Measurements from ENCODE around the gene DHCR7. TPM values are rescaled to one million over a fixed set of nuclear protein-coding genes. Genes with fewer than 3 reads are reported as not detected.
"Not testable (repeated sequence)": the region's sequence is repeated elsewhere in the genome, so short reads cannot be mapped to it uniquely, and the experiment has no call there.

DHCR7 gene
- total RNA-seq, 1 donor from 2014 or later, result 100 TPM

- Mint-ChIP-seq H3K4me1 (ENCODE audit: low read depth) (no peaks in the 10 kb centered on the region), H3K27ac (no peak overlapping the region), H3K27me3 (ENCODE audit: insufficient read depth) (no peaks in the 10 kb centered on the region), H3K4me3 (no peak overlapping the region), H3K36me3 (ENCODE audit: low read depth) (no peaks in the 10 kb centered on the region), H3K9me3 (no peaks in the 10 kb centered on the region)
- intact Hi-C loops (cut with micrococcal nuclease), result no loop called here
- no peak for DNase-seq (ENCODE audit: low spot score)
These were observed 22.3 kb downstream of the DHCR7 start for GRCh38 chr11:71425860-71426259.

DNA sequence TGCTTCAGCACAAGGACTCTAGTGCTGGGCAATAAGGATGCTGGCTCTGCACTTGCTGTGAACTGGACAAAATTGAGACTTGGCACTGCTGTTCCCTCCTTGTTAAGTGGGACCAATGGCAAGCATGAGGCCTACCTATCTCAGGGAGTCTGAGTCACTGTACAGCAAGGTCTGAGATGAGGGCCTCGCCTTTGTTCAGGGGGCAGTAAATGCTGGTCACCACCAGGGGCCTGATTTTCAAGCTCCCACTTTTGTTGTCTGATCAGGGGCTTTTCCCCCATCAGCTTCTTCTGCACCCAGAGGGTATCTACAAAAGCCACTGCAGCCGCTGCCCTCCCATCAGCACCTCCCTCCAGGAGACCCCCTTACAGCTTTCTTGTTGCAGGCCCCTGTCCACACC, 22.8 kb downstream of the DHCR7 start:
- Mint-ChIP-seq H3K4me3 (no peak overlapping the region), H3K4me1 (ENCODE audit: low read depth) (no peaks in the 10 kb centered on the region), H3K27me3 (ENCODE audit: insufficient read depth) (no peaks in the 10 kb centered on the region), H3K36me3 (ENCODE audit: low read depth) (no peaks in the 10 kb centered on the region), H3K27ac (no peak overlapping the region), H3K9me3 (no peaks in the 10 kb centered on the region)
- DNase-seq (ENCODE audit: low spot score), result no peak
- intact Hi-C loops (cut with micrococcal nuclease), result no loop called here

GRCh38 chr11:71423181-71423790, 24.9 kb downstream of the DHCR7 start:
- Mint-ChIP-seq H3K27ac (no peak overlapping the region), H3K9me3 (no peaks in the 10 kb centered on the region), H3K36me3 (ENCODE audit: low read depth) (no peaks in the 10 kb centered on the region), H3K4me1 (ENCODE audit: low read depth) (no peaks in the 10 kb centered on the region), H3K4me3 (no peak overlapping the region), H3K27me3 (ENCODE audit: insufficient read depth) (no peaks in the 10 kb centered on the region)
- intact Hi-C loops (cut with micrococcal nuclease), result no loop called here
- DNase-seq (ENCODE audit: low spot score), result no peak

DNA sequence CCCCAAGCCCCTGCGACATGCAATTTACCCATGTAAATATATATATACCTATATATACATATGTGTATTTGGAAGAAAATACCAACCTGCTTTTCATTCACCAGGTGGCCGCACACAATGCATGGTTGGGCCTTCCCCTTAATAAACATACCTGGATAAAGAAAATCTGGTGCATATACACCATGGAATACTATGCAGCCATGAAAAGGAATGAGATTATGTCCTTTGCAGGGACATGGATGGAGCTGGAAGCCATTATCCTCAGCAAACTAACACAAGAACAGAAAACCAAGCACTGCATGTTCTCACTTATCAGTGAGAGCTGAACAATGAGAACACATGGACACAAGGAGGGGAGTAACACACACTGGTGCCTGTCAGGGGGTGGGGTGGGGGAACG, 25.9 kb downstream of the DHCR7 start:
- DNase-seq (ENCODE audit: low spot score); H3K36me3 Mint-ChIP-seq (ENCODE audit: low read depth); H3K4me3 Mint-ChIP-seq; H3K9me3 Mint-ChIP-seq; H3K4me1 Mint-ChIP-seq (ENCODE audit: low read depth); H3K27ac Mint-ChIP-seq; intact Hi-C loops (cut with micrococcal nuclease); H3K27me3 Mint-ChIP-seq (ENCODE audit: insufficient read depth): not testable (repeated sequence)

- H3K36me3 Mint-ChIP-seq (ENCODE audit: low read depth), result no peaks in the 10 kb centered on the region
- no peaks in the 10 kb centered on the region for H3K9me3 Mint-ChIP-seq
- no peaks in the 10 kb centered on the region for H3K4me1 Mint-ChIP-seq (ENCODE audit: low read depth)
- no peak overlapping the region for H3K27ac Mint-ChIP-seq
- no peaks in the 10 kb centered on the region for H3K27me3 Mint-ChIP-seq (ENCODE audit: insufficient read depth)
- DNase-seq (ENCODE audit: low spot score), result no peak
- H3K4me3 Mint-ChIP-seq, result no peak overlapping the region
- intact Hi-C loops (cut with micrococcal nuclease), result no loop called here
These were observed 26.7 kb downstream of the DHCR7 start for GRCh38 chr11:71421392-71421950.

GRCh38 chr11:71420455-71421241, 27.5 kb downstream of the DHCR7 start:
- Mint-ChIP-seq H3K27ac (no peak overlapping the region), H3K9me3 (no peaks in the 10 kb centered on the region), H3K4me1 (ENCODE audit: low read depth) (no peaks in the 10 kb centered on the region), H3K27me3 (ENCODE audit: insufficient read depth) (no peaks in the 10 kb centered on the region), H3K4me3 (no peak overlapping the region), H3K36me3 (ENCODE audit: low read depth) (no peaks in the 10 kb centered on the region)
- intact Hi-C loops (cut with micrococcal nuclease), result no loop called here
- DNase-seq (ENCODE audit: low spot score), result no peak

- DNase-seq (ENCODE audit: low spot score), result no peak
- H3K27me3 Mint-ChIP-seq (ENCODE audit: insufficient read depth), result no peaks in the 10 kb centered on the region
- intact Hi-C loops (cut with micrococcal nuclease), result no loop called here
- H3K4me3 Mint-ChIP-seq, result no peak overlapping the region
- no peak overlapping the region for H3K27ac Mint-ChIP-seq
- H3K4me1 Mint-ChIP-seq (ENCODE audit: low read depth), result no peaks in the 10 kb centered on the region
- H3K9me3 Mint-ChIP-seq, result no peaks in the 10 kb centered on the region
- no peaks in the 10 kb centered on the region for H3K36me3 Mint-ChIP-seq (ENCODE audit: low read depth)
These were observed 29.6 kb downstream of the DHCR7 start for GRCh38 chr11:71418643-71419042.

DNA sequence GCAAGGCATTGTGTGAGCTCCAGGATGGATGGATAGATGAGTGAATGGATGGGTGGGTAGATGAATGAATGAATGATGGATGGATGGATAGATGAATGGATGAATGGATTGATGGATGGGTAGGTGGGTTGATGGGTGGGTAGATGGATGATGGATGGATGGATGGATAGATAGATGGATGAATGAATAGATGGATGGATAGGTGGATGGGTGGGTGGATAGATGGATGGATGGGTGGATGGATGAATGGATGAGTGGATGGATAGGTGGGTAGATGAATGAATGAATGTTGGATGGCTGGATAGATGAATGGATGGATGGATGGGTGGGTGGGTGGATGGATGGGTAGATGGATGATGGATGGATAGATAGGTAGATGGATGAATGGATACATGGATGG, 33.5 kb downstream of the DHCR7 start:
- Mint-ChIP-seq H3K4me1 (ENCODE audit: low read depth) (no peaks in the 10 kb centered on the region), H3K4me3 (no peak overlapping the region), H3K27me3 (ENCODE audit: insufficient read depth) (no peaks in the 10 kb centered on the region), H3K27ac (no peak overlapping the region), H3K36me3 (ENCODE audit: low read depth) (no peaks in the 10 kb centered on the region), H3K9me3 (peaks cover 3% of the 10 kb centered on the region)
- no peak for DNase-seq (ENCODE audit: low spot score)
- intact Hi-C loops (cut with micrococcal nuclease), result no loop called here

- Mint-ChIP-seq H3K4me1 (ENCODE audit: low read depth) (no peaks in the 10 kb centered on the region), H3K27me3 (ENCODE audit: insufficient read depth) (no peaks in the 10 kb centered on the region), H3K36me3 (ENCODE audit: low read depth) (no peaks in the 10 kb centered on the region), H3K4me3 (no peak overlapping the region), H3K27ac (no peak overlapping the region), H3K9me3 (peaks cover 3% of the 10 kb centered on the region)
- DNase-seq (ENCODE audit: low spot score), result no peak
- intact Hi-C loops (cut with micrococcal nuclease), result no loop called here
These were observed 37.7 kb downstream of the DHCR7 start for GRCh38 chr11:71410363-71410966.

- intact Hi-C loops (cut with micrococcal nuclease), result no loop called here
- Mint-ChIP-seq H3K36me3 (ENCODE audit: low read depth) (no peaks in the 10 kb centered on the region), H3K4me3 (no peak overlapping the region), H3K27me3 (ENCODE audit: insufficient read depth) (no peaks in the 10 kb centered on the region), H3K4me1 (ENCODE audit: low read depth) (no peaks in the 10 kb centered on the region), H3K9me3 (peaks cover 3% of the 10 kb centered on the region), H3K27ac (no peak overlapping the region)
- no peak for DNase-seq (ENCODE audit: low spot score)
These were observed 39.4 kb downstream of the DHCR7 start for GRCh38 chr11:71408826-71409225.

DNA sequence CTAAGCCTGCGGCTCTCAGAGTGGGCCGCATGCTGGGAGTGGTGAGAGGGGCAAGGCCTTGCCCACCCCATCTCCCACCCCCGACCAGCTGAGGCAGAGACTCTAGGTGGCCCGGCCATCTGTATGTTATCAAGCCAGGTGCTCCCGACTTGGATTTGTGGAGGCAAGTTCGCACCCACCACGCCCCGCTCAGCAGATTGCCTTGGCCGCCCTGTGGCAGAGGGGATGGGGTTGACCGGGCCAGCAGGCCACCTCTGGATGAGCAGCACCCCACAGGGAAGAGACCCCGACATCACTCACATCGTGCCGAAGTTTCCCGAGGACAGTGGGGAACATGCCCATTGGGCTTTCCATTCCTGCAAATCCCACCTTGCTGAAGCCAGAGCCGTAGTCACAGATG, 40.8 kb downstream of the DHCR7 start:
- H3K36me3 Mint-ChIP-seq (ENCODE audit: low read depth), result no peaks in the 10 kb centered on the region
- DNase-seq (ENCODE audit: low spot score), result no peak
- H3K4me3 Mint-ChIP-seq, result no peak overlapping the region
- H3K27me3 Mint-ChIP-seq (ENCODE audit: insufficient read depth), result no peaks in the 10 kb centered on the region
- H3K27ac Mint-ChIP-seq, result no peak overlapping the region
- H3K4me1 Mint-ChIP-seq (ENCODE audit: low read depth), result no peaks in the 10 kb centered on the region
- peaks cover 3% of the 10 kb centered on the region for H3K9me3 Mint-ChIP-seq
- intact Hi-C loops (cut with micrococcal nuclease), result no loop called here

DNA sequence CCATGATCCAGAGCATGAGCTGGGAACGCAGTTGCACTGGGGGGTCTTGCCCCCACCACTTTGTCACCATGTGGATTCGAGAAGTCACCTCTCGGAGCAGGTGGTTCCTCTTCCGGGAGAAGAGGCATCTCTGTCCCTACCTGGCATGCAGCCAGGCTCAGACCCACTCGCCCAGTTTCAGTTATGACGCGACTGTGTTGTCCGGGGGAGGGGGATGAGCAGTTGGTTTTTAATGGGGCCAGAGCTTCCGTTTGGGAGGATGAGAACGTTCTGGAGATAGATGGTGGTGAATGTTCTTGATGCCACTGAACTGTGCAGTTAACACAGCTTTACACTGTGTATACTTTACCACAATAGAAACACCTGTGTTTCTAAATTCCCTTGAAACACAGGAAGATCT, 41.5 kb downstream of the DHCR7 start:
- no peak for DNase-seq (ENCODE audit: low spot score)
- Mint-ChIP-seq H3K4me1 (ENCODE audit: low read depth) (no peaks in the 10 kb centered on the region), H3K27ac (no peak overlapping the region), H3K27me3 (ENCODE audit: insufficient read depth) (no peaks in the 10 kb centered on the region), H3K36me3 (ENCODE audit: low read depth) (no peaks in the 10 kb centered on the region), H3K9me3 (peaks cover 3% of the 10 kb centered on the region), H3K4me3 (no peak overlapping the region)
- intact Hi-C loops (cut with micrococcal nuclease), result no loop called here

- Mint-ChIP-seq H3K27me3 (ENCODE audit: insufficient read depth) (no peaks in the 10 kb centered on the region), H3K27ac (no peak overlapping the region), H3K4me3 (no peak overlapping the region), H3K9me3 (no peaks in the 10 kb centered on the region), H3K36me3 (ENCODE audit: low read depth) (no peaks in the 10 kb centered on the region), H3K4me1 (ENCODE audit: low read depth) (no peaks in the 10 kb centered on the region)
- no peak for DNase-seq (ENCODE audit: low spot score)
- intact Hi-C loops (cut with micrococcal nuclease), result no loop called here
These were observed 44.0 kb downstream of the DHCR7 start for GRCh38 chr11:71404209-71404608.

All from activated T-helper 1 cell treated with anti-CD3 and anti-CD28 coated beads, Interleukin-12 subunit alpha, Interleukin-12 subunit beta, Interleukin-2, Interleukin-4 antibody, amounts not matched to agents 30 ng/mL and 10 ng/mL and 1 ng/mL, durations not matched to agents 14 hours and 24 hours and 36 hours (primary cell).